A673 (cell line): Measurements from ENCODE around the gene NOPCHAP1. TPM values are rescaled to one million over a fixed set of nuclear protein-coding genes. Genes with fewer than 3 reads are reported as not detected.
"Not testable (repeated sequence)": the region's sequence is repeated elsewhere in the genome, so short reads cannot be mapped to it uniquely, and the experiment has no call there.

ENCODE experiments used
- BruUV-seq: library from RNA; stranded (reverse); fragments of 400-500 nt; replicated peaks from 2 replicates; lab custom pipeline; 2021; lab: Mats Ljungman, UMichigan
- CTCF ChIA-PET: fragments of 300-600 bp; sonication (Branson Sonifier 250); formaldehyde crosslinking; loops from one replicate; lab custom pipeline; 2022; ENCODE audit warnings: antibody characterized with exemption; lab: Charles Lee
- POLR2A ChIA-PET: fragments of 300-600 bp; sonication (Branson Sonifier 250); formaldehyde crosslinking; loops from one replicate; lab custom pipeline; 2022; ENCODE audit warnings: antibody characterized with exemption; ENCODE audit not compliant: low non-redundant PET; lab: Charles Lee
- DNase-seq: peaks from one replicate; pipeline ENCODE4 v3.0.0-alpha.2; 2015; ENCODE audit warnings: low spot score
- H3K27ac ChIP-seq: fragments of 200-600 bp; sonication (generic); 2 replicates; pipeline ENCODE4 v1.5.1; 2016; ENCODE audit warnings: mixed run types, low read depth, mild to moderate bottlenecking, mixed read lengths, antibody characterized with exemption, low read length; ENCODE audit not compliant: poor library complexity, severe bottlenecking
- H3K27me3 ChIP-seq: fragments of 200-600 bp; sonication (generic); replicated peaks from 2 replicates; pipeline ENCODE4 v1.6.1; 2017; ENCODE audit warnings: mixed run types, low read depth, mild to moderate bottlenecking, mixed read lengths, antibody characterized with exemption, low read length; ENCODE audit not compliant: insufficient read depth, poor library complexity
- H3K36me3 ChIP-seq: fragments of 200-600 bp; sonication (generic); 2 replicates; pipeline ENCODE4 v1.6.1; 2016; ENCODE audit warnings: mixed run types, mild to moderate bottlenecking, mixed read lengths, antibody characterized with exemption, low read length; ENCODE audit not compliant: insufficient read depth, poor library complexity, severe bottlenecking
- H3K4me1 ChIP-seq: fragments of 200-600 bp; sonication (generic); 2 replicates; pipeline ENCODE4 v1.6.1; 2017; ENCODE audit warnings: mixed run types, mild to moderate bottlenecking, mixed read lengths, antibody characterized with exemption, low read length; ENCODE audit not compliant: insufficient read depth, poor library complexity, severe bottlenecking
- H3K4me3 ChIP-seq: fragments of 200-600 bp; sonication (generic); 2 replicates; pipeline ENCODE4 v1.5.1; 2016; ENCODE audit warnings: low read depth, mixed run types, mild to moderate bottlenecking, mixed read lengths, low read length; ENCODE audit not compliant: poor library complexity, severe bottlenecking
- H3K9me3 ChIP-seq: fragments of 200-600 bp; sonication (generic); 2 replicates; pipeline ENCODE4 v1.6.1; 2016; ENCODE audit warnings: mixed run types, low read depth, mild to moderate bottlenecking, mixed read lengths, antibody characterized with exemption, low read length; ENCODE audit not compliant: poor library complexity, severe bottlenecking
- CTCF ChIP-seq: fragments of 300-800, 200-600 bp; sonication (generic); conservative IDR thresholded peaks from 2 replicates; pipeline ENCODE4 v1.5.1; 2017; ENCODE audit warnings: low read depth, mild to moderate bottlenecking, antibody characterized with exemption, low read length, moderate library complexity, mixed read lengths
- EZH2 ChIP-seq: fragments of 200-600 bp; sonication (generic); IDR thresholded peaks from 2 replicates; pipeline ENCODE4 v1.6.1; 2017; ENCODE audit warnings: borderline replicate concordance, low read depth, mild to moderate bottlenecking, mixed read lengths, antibody characterized with exemption, low read length; ENCODE audit not compliant: poor library complexity, severe bottlenecking
- intact Hi-C: fragments of 100-400 bp; cut with micrococcal nuclease; formaldehyde crosslinking; loops from one replicate; pipeline ENCODE4 v1.10.0; 2022; ENCODE audit not compliant: unreplicated experiment
- total RNA-seq: library from RNA; stranded (reverse); gene quantifications from 2 replicates; pipeline ENCODE4 v1.2.3, GENCODE V29; 2021

The NOPCHAP1 gene
- total RNA-seq, 1 experiment from 2014 or later: 32.5 TPM

GRCh38 chr12:104976703-104977102 lies 9.4 kb upstream of the NOPCHAP1 start:
- no peaks in the 10 kb centered on the region for H3K4me1 ChIP-seq
- H3K4me3 ChIP-seq: no peak overlapping the region
- ChIA-PET POLR2A (no interaction called here), CTCF (no interaction called here)
- H3K36me3 ChIP-seq: no peaks in the 10 kb centered on the region
- intact Hi-C loops: no loop called here
- no peak for DNase-seq
- peaks cover 9% of the 10 kb centered on the region for H3K27me3 ChIP-seq
- no peak overlapping the region for H3K27ac ChIP-seq
- H3K9me3 ChIP-seq: no peaks in the 10 kb centered on the region
- TF ChIP-seq EZH2 (no peak), CTCF (no peak)
- BruUV-seq: no TSS peak

DNA sequence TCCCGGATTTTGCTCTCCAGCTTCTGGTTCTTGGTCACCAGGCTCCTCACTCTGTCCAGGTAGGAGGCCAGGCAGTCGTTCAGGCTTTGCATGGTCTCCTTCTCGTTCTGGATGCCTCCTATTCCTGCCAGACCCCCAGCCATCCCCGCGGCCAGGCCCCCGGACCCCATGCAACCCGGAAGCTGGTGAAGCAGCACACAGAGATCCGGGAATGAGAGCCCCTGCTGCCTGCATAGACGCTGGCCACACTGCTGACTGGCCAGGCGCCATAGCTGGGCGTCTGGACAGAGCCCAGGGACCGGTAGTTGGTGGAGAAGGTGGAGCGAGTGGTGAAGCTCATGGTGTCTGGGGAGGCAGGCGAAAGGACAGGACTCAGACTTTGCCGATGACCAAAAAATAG lies 8.4 kb upstream of the NOPCHAP1 start:
- POLR2A ChIA-PET, H3K27ac ChIP-seq, H3K9me3 ChIP-seq, CTCF ChIA-PET, DNase-seq, H3K4me1 ChIP-seq, H3K36me3 ChIP-seq, H3K27me3 ChIP-seq, intact Hi-C loops, H3K4me3 ChIP-seq, BruUV-seq: not testable (repeated sequence)

DNA sequence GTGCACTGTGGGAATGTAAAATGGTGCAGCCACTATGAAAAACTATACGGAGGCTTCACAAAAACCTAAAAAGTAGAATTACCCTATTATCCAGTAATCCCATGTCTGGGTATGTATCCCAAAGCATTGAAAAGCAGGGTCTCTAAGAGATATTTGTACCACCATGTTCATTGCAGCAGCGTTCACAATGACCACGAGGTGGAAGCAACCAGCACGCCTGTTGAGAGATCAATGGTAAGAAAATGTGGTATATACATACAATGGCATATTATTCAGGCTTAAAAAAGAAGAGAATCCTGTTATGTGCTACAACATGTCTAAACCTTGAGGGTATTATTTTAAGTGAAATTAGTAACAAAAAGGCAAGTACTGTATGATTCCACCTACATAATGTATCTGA lies 910 bp upstream of the NOPCHAP1 start:
- Histone ChIP-seq H3K27ac (no peak overlapping the region), H3K4me1 (peaks cover 4% of the 10 kb centered on the region), H3K4me3 (no peak overlapping the region), H3K9me3 (no peaks in the 10 kb centered on the region), H3K27me3 (no peaks in the 10 kb centered on the region), H3K36me3 (peaks cover 9% of the 10 kb centered on the region)
- intact Hi-C loops: loop anchor here (5.0 kb wide), 1 partner anchor 67 kb away; no protein-coding TSS in a partner anchor
- ChIA-PET POLR2A (no interaction called here), CTCF (no interaction called here)
- peak; percentile 14 for DNase-seq
- no TSS peak for BruUV-seq
- TF ChIP-seq CTCF (0 out of 2 replicates have a peak, but pooled peaks have one; percentile 19), EZH2 (no peak)

DNA sequence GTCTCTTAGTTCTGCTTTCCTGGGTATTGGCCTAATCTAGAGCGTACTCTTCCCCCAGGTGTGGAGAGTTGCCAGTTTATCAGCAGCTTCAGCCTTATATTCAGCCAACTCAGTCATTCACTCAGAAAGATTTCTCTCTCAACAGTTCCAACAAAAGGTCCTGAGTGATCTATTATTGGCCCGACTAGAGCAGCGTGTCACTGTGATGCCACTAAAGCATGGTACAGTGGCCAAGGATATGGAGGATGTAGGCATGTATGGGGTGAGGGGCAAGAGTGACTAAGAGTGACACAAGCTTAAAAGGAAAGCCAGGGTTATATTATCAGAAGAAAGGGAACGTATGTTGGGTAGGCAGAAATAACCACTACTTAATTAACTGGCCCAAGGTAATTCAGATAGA lies 4.8 kb downstream of the NOPCHAP1 start:
- ChIA-PET CTCF (no interaction called here), POLR2A (interaction anchor here (0.5 kb wide), 1 partner anchor 1032 kb away, joined by 11 read pairs; no protein-coding TSS in a partner anchor)
- peaks cover 41% of the 10 kb centered on the region for H3K36me3 ChIP-seq
- H3K27ac ChIP-seq: no peak overlapping the region
- no peak for DNase-seq
- TF ChIP-seq EZH2 (no peak), CTCF (no peak)
- no peaks in the 10 kb centered on the region for H3K27me3 ChIP-seq
- H3K4me1 ChIP-seq: peaks cover 4% of the 10 kb centered on the region
- intact Hi-C loops: no loop called here
- no peaks in the 10 kb centered on the region for H3K9me3 ChIP-seq
- no peak overlapping the region for H3K4me3 ChIP-seq
- BruUV-seq: no TSS peak
